ENCODE data around the gene ALDOB. TPM values are rescaled to one million over a fixed set of nuclear protein-coding genes. Genes with fewer than 3 reads are reported as not detected.

ALDOB gene
- total and polyA plus RNA-seq, 2 of the 8 experiments (the other 6 are each of a cell fraction or from before 2014, with no cell fraction given), result not detected

DNA sequence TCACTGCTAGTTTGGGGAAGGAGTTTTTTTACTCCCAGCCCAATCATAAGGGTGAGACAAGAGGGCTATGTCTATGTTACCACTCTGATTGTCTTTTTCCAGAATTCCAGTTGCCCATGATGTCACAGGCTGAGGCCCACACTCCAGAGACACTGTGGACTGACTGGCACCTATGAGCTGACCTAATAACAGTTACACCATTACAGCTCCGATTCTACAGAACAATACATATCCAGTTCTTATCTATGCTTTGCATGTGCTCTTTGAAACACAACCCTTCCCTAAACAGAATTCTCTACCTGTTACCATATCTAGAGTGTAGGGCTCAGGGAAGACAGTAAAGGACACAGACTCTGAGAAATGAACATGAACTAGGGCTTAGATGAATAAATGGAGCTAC, 45.7 kb upstream of the ALDOB start:
- peaks cover 0 to 30% of the 10 kb centered on the region in 2 experiments; a peak in 3 of 4 replicates for H3K79me2 ChIP-seq (ENCODE audit: control insufficient read depth in 1 of 2, insufficient read depth in 2 of 2, low read length in 2 of 2)
- H3K4me2 ChIP-seq (ENCODE audit: insufficient read depth in 1 of 2, low read depth in 2 of 2, low read length in 2 of 2), result no peak overlapping the region
- no peak overlapping the region for H4K91ac ChIP-seq (replicated peaks; ENCODE audit: insufficient read length, low read length)
- H3K18ac ChIP-seq (ENCODE audit: extremely low read depth, low read length), result no peak overlapping the region
- 0 out of 2 replicates have a peak overlapping the region, but pooled peaks have one; percentile 69 for H2BK20ac ChIP-seq (ENCODE audit: low read length)
- H3K27ac ChIP-seq (ENCODE audit: low read depth, low read length), result no peak overlapping the region
- H3K9ac ChIP-seq (replicated peaks in 1 of 4; ENCODE audit: extremely low read depth in 1 of 4, low read depth in 3 of 4, low read length in 3 of 4), result no peak overlapping the region
- DNase-seq (ENCODE audit: low read depth in 1 of 2, low spot score in 2 of 2) (no peak), FAIRE-seq (no peak)
- peaks cover 0 to 5% (median 2%) of the 10 kb centered on the region in 4 experiments; a peak in 5 of 7 replicates for H3K27me3 ChIP-seq (replicated peaks in 1 of 4; ENCODE audit: control insufficient read depth in 3 of 4, extremely low read depth in 1 of 4, insufficient read depth in 3 of 4, low read length in 3 of 4)
- H2BK5ac ChIP-seq (ENCODE audit: low read depth, low read length), result no peak overlapping the region
- H2BK120ac ChIP-seq (replicated peaks; ENCODE audit: low read depth, low read length), result no peak overlapping the region
- H3K23me2 ChIP-seq (ENCODE audit: low read depth, low read length), result peaks cover 6% of the 10 kb centered on the region
- H4K20me1 ChIP-seq (replicated peaks in 1 of 2; ENCODE audit: control insufficient read depth in 1 of 2, insufficient read depth in 2 of 2, low read length in 2 of 2), result no peaks in the 10 kb centered on the region
- H3K23ac ChIP-seq (ENCODE audit: insufficient read length), result no peak overlapping the region
- POLR2A ChIA-PET (ENCODE audit: partially characterized antibody), result interaction anchor here (0.5 to 2.2 kb wide), 4 partner anchors 9 to 1391 kb away, joined by 3 to 6 read pairs (median 4); no protein-coding TSS in a partner anchor
- H4K5ac ChIP-seq (ENCODE audit: insufficient read length, low read depth, low read length), result no peak overlapping the region
- no peak overlapping the region for H3K4ac ChIP-seq (replicated peaks; ENCODE audit: insufficient read length, low read depth, low read length)
- H3K36me3 ChIP-seq (ENCODE audit: control insufficient read depth in 2 of 4, insufficient read depth in 4 of 4, low read length in 3 of 4), result peaks cover 0 to 6% (median 3%) of the 10 kb centered on the region in 4 experiments; a peak in 6 of 8 replicates
- peaks cover 0 to 4% (median 3%) of the 10 kb centered on the region in 4 experiments; a peak in 5 of 7 replicates for H3K4me1 ChIP-seq (replicated peaks in 1 of 4; ENCODE audit: control insufficient read depth in 3 of 4, insufficient read depth in 4 of 4, low read length in 3 of 4)
- no peak overlapping the region for H2AFZ ChIP-seq (ENCODE audit: low read length)
- H3K9me3 ChIP-seq (ENCODE audit: insufficient read depth in 2 of 2, low read depth in 1 of 2, low read length in 1 of 2), result no peaks in the 10 kb centered on the region
- WGBS, 2 experiments (ENCODE audit: extremely low coverage in 1 of 2, insufficient coverage in 1 of 2, insufficient read length in 1 of 2, insufficient replicate concordance in 2 of 2, low coverage in 1 of 2, low lambda C conversion rate in 2 of 2, missing lambda C conversion rate in 1 of 2), result 87% methylated on average over 1 of the region's 1 CpG; no CpG with 5 or more reads in 1 of the 2 experiments
- no peak overlapping the region for H2AK5ac ChIP-seq (ENCODE audit: low read depth, low read length)
- no peak overlapping the region for H3K4me3 ChIP-seq (ENCODE audit: extremely low read depth in 1 of 4, insufficient read depth in 2 of 4, low read depth in 3 of 4, low read length in 4 of 4)
- H2BK15ac ChIP-seq (ENCODE audit: low read length), result no peak overlapping the region
- no peak overlapping the region; the same call in 1 of the 2 replicates for H2BK12ac ChIP-seq (ENCODE audit: low read depth, low read length)
- H3K14ac ChIP-seq (ENCODE audit: insufficient read length), result no peak overlapping the region
- no peak overlapping the region for H4K8ac ChIP-seq (ENCODE audit: extremely low read depth, insufficient read depth, low read length)
- no peak for TF ChIP-seq ASH2L (IDR thresholded peaks at IDR 0.05; ENCODE audit: low read length)
- TF ChIP-seq SRF (IDR thresholded peaks at IDR 0.05; ENCODE audit: low read depth, low read length), result no peak
- TF ChIP-seq E2F6 (IDR thresholded peaks at IDR 0.05), result no peak
- no peak for TF ChIP-seq CREB1 (IDR thresholded peaks at IDR 0.05)
- TF ChIP-seq, protein P1, sequence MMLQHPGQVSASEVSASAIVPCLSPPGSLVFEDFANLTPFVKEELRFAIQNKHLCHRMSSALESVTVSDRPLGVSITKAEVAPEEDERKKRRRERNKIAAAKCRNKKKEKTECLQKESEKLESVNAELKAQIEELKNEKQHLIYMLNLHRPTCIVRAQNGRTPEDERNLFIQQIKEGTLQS (IDR thresholded peaks at IDR 0.05; ENCODE audit: insufficient read depth, low read depth, low read length), result no peak
- TF ChIP-seq JUND (IDR thresholded peaks at IDR 0.05; ENCODE audit: low read length), result no peak
- no peak for TF ChIP-seq MAFK (IDR thresholded peaks at IDR 0.05; ENCODE audit: low read depth, low read length)
- TF ChIP-seq BCL11A (IDR thresholded peaks at IDR 0.05; ENCODE audit: low read depth in 2 of 2, low read length in 2 of 2), result no peak
- TF ChIP-seq TBP (IDR thresholded peaks at IDR 0.05; ENCODE audit: low read depth, low read length), result no peak
- no peak for TF ChIP-seq TCF12 (IDR thresholded peaks at IDR 0.05; ENCODE audit: low read depth, low read length)
- no peak for TF ChIP-seq POLR2A (IDR thresholded peaks at IDR 0.05; ENCODE audit: control extremely low read depth in 1 of 2, low read depth in 2 of 2, low read length in 2 of 2)
- no peak for TF ChIP-seq MAX (IDR thresholded peaks at IDR 0.05)
- TF ChIP-seq CHD2 (IDR thresholded peaks at IDR 0.05; ENCODE audit: low read length), result no peak
- H3K79me1 ChIP-seq (ENCODE audit: low read depth, low read length), result peaks cover 3% of the 10 kb centered on the region
- no peak overlapping the region for H3K56ac ChIP-seq (replicated peaks; ENCODE audit: insufficient read length, low read depth, low read length)
- CTCF ChIA-PET (ENCODE audit: partially characterized antibody), result interaction anchor here (2.3 to 9.1 kb wide), 4 partner anchors 14 to 48 kb away, joined by 13 to 78 read pairs (median 47); no protein-coding TSS in a partner anchor
